Left ventricle myocardium superior (tissue), 1 donor: ENCODE results near the gene TRERF1. TPM values are rescaled to one million over a fixed set of nuclear protein-coding genes. Genes with fewer than 3 reads are reported as not detected.

Source experiments
- total RNA-seq: library from RNA; stranded (reverse); fragmentation: NEBNext Ultra II Directional; extraction: Animal tissue kit (Norgen Biotek cat#: 25700); gene quantifications from one replicate; pipeline ENCODE4 v1.2.1, GENCODE V29; 2021
- donor health status: DM: no; HTN: yes; CAD: no; lungs with severe emphysema.

Gene TRERF1
- total RNA-seq, 1 donor from 2014 or later: 1.8 TPM

Other genes starting within 250 kb of the TRERF1 start
- gene MRPS10, start 234.1 kb downstream of the TRERF1 start, total RNA-seq: 63.0 TPM
- gene UBR2, start 112.1 kb upstream of the TRERF1 start, total RNA-seq: 35.3 TPM